HEK293T (cell line): ENCODE measurements around the gene PRKCH.

Experiments
- ARNT ChIP-seq: fragments of 450-650 bp; IDR thresholded peaks from 2 replicates; pipeline ENCODE4 v1.6.1; 2017; ENCODE audit warnings: mild to moderate bottlenecking
- BHLHE40 ChIP-seq: fragments of 450-650 bp; IDR thresholded peaks from 2 replicates; pipeline ENCODE4 v1.6.1; 2016; ENCODE audit warnings: mild to moderate bottlenecking, moderate library complexity, borderline replicate concordance
- FOXA1 ChIP-seq: fragments of 450-650 bp; IDR thresholded peaks from 2 replicates; pipeline ENCODE4 v1.6.1; 2016; ENCODE audit warnings: mild to moderate bottlenecking
- FOXK2 ChIP-seq: fragments of 450-650 bp; IDR thresholded peaks from 2 replicates; pipeline ENCODE4 v1.6.1; 2016; ENCODE audit warnings: mild to moderate bottlenecking
- FOXM1 ChIP-seq: fragments of 450-650 bp; IDR thresholded peaks from 2 replicates; pipeline ENCODE4 v1.6.1; 2017; ENCODE audit warnings: mild to moderate bottlenecking, borderline replicate concordance
- HDGF ChIP-seq: fragments of 450-650 bp; IDR thresholded peaks from 2 replicates; pipeline ENCODE4 v1.6.1; 2017; ENCODE audit warnings: antibody characterized with exemption, borderline replicate concordance
- L3MBTL2 ChIP-seq: fragments of 450-650 bp; conservative IDR thresholded peaks from 2 replicates; pipeline ENCODE4 v1.6.1; 2016; ENCODE audit warnings: mild to moderate bottlenecking
- LEF1 ChIP-seq: fragments of 450-650 bp; IDR thresholded peaks from 2 replicates; pipeline ENCODE4 v1.6.1; 2017; ENCODE audit warnings: mild to moderate bottlenecking, borderline replicate concordance
- NFRKB ChIP-seq: fragments of 450-650 bp; IDR thresholded peaks from 2 replicates; pipeline ENCODE4 v1.6.1; 2016; ENCODE audit warnings: mild to moderate bottlenecking, moderate library complexity
- SP1 ChIP-seq: fragments of 450-650 bp; IDR thresholded peaks from 2 replicates; pipeline ENCODE4 v1.6.1; 2017
- SUZ12 ChIP-seq: fragments of 450-650 bp; IDR thresholded peaks from 2 replicates; pipeline ENCODE4 v1.6.1; 2016; ENCODE audit warnings: mild to moderate bottlenecking
- TARDBP ChIP-seq: fragments of 450-650 bp; IDR thresholded peaks from 2 replicates; pipeline ENCODE4 v1.6.1; 2016
- ZNF384 ChIP-seq: fragments of 450-650 bp; IDR thresholded peaks from 2 replicates; pipeline ENCODE4 v1.6.1; 2016
- TF ChIP-seq, protein P1 (sequence below): fragments of 450-650 bp; IDR thresholded peaks from 2 replicates; pipeline ENCODE4 v1.6.1; 2016

GRCh38 chr14:61570549-61571290, 249.3 kb downstream of the PRKCH start:
- TF ChIP-seq SP1 (no peak), NFRKB (no peak), LEF1 (no peak), ZNF384 (no peak), HDGF (no peak), SUZ12 (no peak), TARDBP (no peak), BHLHE40 (no peak), FOXA1 (no peak), FOXM1 (no peak), ARNT (no peak), L3MBTL2 (no peak), FOXK2 (no peak)
- TF ChIP-seq, protein P1, sequence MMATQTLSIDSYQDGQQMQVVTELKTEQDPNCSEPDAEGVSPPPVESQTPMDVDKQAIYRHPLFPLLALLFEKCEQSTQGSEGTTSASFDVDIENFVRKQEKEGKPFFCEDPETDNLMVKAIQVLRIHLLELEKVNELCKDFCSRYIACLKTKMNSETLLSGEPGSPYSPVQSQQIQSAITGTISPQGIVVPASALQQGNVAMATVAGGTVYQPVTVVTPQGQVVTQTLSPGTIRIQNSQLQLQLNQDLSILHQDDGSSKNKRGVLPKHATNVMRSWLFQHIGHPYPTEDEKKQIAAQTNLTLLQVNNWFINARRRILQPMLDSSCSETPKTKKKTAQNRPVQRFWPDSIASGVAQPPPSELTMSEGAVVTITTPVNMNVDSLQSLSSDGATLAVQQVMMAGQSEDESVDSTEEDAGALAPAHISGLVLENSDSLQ, result no peak
